CD4-positive, alpha-beta T cell treated with Interleukin-6 for 4 hours (primary cell): Measurements from ENCODE around the gene SPATA31A3.
"Not testable (repeated sequence)": the region's sequence is repeated elsewhere in the genome, so short reads cannot be mapped to it uniquely, and the experiment has no call there.

Experiments
- DNase-seq: peaks from one replicate; pipeline ENCODE4 v3.0.0-alpha.2; 2020; ENCODE audit warnings: mixed read lengths

The SPATA31A3 gene

GRCh38 chr9:66992450-66992849, at the start of gene SPATA31A3:
Gene SPATA31A3, minus strand, starts transcription at chr9:66992550. Its CDS starts 29 bp downstream, at chr9:66992521.
- not testable (repeated sequence) for DNase-seq

GRCh38 chr9:66952576-66952975, 39.8 kb downstream of the SPATA31A3 start:
- DNase-seq: not testable (repeated sequence)

GRCh38 chr9:66942400-66943155, 49.8 kb downstream of the SPATA31A3 start:
- DNase-seq: not testable (repeated sequence)

GRCh38 chr9:66939878-66940830, 52.2 kb downstream of the SPATA31A3 start:
- DNase-seq: not testable (repeated sequence)

GRCh38 chr9:66938322-66938721, 54.0 kb downstream of the SPATA31A3 start:
- not testable (repeated sequence) for DNase-seq

GRCh38 chr9:66937662-66938061, 54.7 kb downstream of the SPATA31A3 start:
- DNase-seq: not testable (repeated sequence)
